D721Med (cell line): ENCODE data around the gene RETN.

ENCODE experiments used
- DNase-seq: peaks from one replicate; pipeline ENCODE4 v3.0.0; 2011; ENCODE audit warnings: low spot score; ENCODE audit not compliant: insufficient read length
- FAIRE-seq: peaks from 2 replicates; lab custom pipeline; 2011; peaks lifted over from hg19 to GRCh38; lab: Jason Lieb, UNC
- CTCF ChIP-seq: IDR thresholded peaks from 2 replicates; pipeline ENCODE4 v1.5.1; 2012; ENCODE audit warnings: mild to moderate bottlenecking, control low read depth; ENCODE audit not compliant: insufficient read depth; ENCODE audit errors: missing control alignments

Gene RETN

DNA sequence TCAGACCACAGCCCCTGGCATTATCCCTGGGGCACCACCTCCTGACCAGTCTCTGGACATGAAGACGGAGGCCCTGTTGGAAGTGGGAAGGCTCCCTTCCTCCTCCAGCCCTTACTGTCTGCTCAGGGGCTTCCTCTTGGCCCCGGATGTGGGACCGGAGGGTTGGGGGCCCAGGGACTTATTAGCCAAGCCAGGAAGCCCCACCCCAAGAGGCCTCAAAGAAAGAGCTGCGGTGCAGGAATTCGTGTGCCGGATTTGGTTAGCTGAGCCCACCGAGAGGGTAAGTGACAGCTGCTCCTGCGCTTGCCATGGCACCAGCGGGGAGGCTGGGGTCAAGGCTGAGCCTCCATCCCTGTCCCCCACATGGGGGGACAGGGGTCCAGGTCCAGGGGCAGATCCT is at the start of gene RETN:
Gene RETN, plus strand, starts transcription at position 208 of the 400 bp plus-strand sequence. CDS start 278 bp downstream, outside the sequence.
- DNase-seq (no peak), FAIRE-seq (no peak)
- no peak for TF ChIP-seq CTCF

DNA sequence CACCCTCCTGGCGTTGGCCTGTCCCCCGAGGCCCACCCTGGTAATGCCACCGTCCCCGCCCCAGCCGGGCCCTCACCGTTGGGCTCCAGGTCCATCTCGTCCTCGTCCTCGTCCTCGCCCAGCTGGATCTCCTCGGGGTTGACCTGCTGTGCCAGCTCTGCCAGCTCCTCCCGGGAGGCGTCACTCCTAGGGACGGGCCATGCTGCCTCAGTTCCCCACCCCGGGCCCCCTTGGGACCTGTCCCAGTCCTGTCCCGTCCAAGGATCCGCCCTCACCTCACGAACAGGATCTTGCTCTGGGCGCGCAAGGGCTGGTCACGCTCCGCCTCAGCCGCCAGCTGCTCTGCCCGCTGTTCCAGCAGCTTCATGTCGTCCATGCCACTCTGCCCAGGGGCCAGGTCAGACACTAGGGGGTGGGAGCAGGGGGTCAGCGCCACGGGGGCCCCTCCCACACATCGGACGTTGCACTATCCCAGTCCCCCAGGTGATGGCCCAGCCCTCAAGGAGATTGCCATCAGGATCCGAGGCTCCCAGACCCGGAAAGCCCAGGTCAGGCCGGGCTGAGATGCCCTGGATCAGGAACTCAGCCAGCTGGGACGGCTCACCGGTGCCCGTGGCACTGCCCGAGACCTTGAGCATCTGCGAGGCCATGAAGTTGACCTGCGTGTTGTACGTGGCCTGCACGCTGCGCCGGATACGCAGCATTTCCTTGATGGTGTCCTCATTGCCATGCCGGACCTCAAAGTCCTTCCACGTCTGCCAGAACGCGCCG is 49.0 kb upstream of the RETN start:
- no peak for FAIRE-seq
- no peak for TF ChIP-seq CTCF
- no peak for DNase-seq

DNA sequence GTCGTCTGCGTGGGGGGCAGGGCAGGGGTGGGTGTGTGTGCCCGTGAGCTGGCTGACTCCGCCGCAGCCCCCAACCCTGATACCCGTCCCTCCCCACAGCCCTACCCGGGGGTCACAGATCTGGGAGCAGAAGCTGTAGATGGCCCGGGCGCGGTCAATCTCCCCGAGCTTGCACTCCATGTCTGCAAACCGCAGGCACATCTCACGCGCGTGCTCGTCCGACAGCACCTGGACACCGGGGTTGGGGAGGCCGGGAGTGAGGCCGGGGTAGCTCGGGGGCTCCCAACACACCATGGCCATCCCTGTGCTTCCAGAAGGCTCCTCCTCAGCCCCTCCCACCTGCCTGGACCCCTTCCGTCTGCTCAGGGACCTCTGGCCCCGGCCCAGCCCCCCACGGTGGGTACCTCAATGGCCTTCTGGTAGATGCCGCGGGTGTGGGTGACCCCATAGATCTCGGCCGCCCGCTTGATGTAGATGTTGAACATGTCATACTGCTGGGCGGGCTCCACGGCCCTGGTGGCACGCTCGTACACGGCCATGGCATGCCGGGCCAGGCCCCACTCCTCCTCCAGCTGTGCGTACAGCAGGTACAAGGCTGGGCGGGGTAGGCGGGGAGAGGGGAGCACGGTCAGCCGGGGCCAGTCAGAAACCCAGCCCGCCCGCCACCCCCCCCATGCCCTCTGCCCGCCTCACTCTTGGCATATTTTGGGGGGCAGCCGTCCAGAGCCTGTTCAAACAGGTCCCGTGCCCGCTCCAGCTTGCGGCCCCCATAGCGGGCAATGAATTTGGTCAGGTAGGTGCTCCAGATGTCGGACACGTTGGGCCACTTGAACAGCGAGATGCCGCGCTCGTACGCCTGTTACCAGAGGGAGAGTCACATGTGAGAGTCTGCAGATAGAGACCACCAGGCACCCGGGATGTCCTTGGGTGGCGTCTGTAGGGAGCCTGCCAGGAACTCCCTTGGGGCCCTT is 48.1 kb upstream of the RETN start:
- no peak for FAIRE-seq
- no peak for DNase-seq
- no peak for TF ChIP-seq CTCF

DNA sequence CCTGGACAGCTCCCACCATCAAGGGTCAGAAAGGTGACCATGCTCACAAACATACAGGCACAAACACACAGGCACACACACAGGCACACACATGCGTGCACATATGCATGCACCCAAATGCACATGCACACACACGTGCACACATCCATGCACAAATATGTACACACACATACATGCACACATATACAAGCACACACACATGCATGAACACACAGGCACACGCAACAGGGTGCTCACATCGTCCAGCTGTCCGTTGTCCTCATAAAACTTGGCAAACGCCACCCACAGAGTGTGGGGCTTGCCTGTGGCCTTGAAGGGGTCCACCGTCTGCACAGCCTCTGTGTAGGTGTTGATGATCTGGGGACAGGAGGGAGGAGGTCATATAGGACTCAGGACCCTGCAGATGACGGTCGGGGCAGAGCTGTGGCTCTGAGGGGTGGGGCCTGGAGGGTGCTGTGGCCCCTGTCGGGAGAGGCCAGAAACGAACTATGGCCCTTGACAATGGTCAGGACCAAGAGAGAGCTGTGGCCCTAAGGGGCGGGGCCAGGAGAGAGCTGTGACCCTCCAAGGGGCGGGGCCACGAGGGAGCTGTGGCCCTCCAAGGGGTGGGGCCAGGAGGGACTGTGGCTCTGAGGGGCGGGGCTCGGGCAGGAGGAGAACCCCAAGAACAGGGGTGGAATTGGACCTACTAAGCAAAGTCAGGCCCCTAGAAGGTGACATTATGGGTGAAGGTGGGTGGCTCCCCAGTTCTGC is 45.7 kb upstream of the RETN start:
- FAIRE-seq (no peak), DNase-seq (no peak)
- no peak for TF ChIP-seq CTCF

- no peak for FAIRE-seq
- no peak for DNase-seq
- TF ChIP-seq CTCF: no peak
Observed at GRCh38 chr19:7623725-7624603, 44.9 kb upstream of the RETN start.

DNA sequence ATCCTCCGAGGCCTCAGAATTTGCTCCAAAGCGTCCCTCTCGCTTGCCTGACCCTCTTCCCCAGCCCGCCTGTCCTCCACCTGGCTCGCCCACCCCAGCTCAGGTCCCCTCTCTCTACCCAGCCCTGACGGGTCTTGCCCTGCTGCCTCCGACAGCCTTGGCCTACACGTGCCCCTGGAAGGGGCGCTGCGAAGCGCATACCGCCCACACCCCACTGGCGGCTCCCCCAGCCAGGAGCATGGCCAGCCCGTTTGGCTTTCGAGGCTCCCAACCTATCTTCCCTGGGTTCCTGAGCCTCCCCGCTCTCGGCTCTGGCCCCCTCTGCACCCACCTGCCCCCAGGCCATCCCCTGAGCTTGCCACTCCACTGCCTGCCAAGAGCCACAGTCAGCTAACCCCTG is 44.0 kb upstream of the RETN start:
- FAIRE-seq: no peak
- DNase-seq: no peak
- TF ChIP-seq CTCF: no peak
